B cell (primary cell): ENCODE measurements around the gene WBP1. TPM values are rescaled to one million over a fixed set of nuclear protein-coding genes. Genes with fewer than 3 reads are reported as not detected.

Source experiments
- ATAC-seq: fragments of 200-7000 bp; cut with Tn5 transposase; one replicate; pipeline ENCODE4 v1.10.0; 2021; ENCODE audit warnings: low read depth, mild to moderate bottlenecking, moderate number of reproducible peaks, moderate library complexity
- CTCF ChIA-PET: fragments of 350-600 bp; sonication (Branson Sonifier 250); formaldehyde crosslinking; loops from one replicate; lab custom pipeline; 2021; ENCODE audit warnings: antibody characterized with exemption, inconsistent platforms; lab: Charles Lee
- POLR2A ChIA-PET: fragments of 350-600 bp; sonication (Branson Sonifier 250); formaldehyde crosslinking; loops from one replicate; lab custom pipeline; 2021; ENCODE audit warnings: antibody characterized with exemption; lab: Charles Lee
- DNase-seq: peaks from one replicate; pipeline ENCODE4 v3.0.0; 2013
- H2AFZ ChIP-seq: 2 replicates; pipeline ENCODE4 v1.6.1; 2012; ENCODE audit warnings: mild to moderate bottlenecking, low read depth, low read length; ENCODE audit not compliant: insufficient read depth, poor library complexity, severe bottlenecking
- H3K27ac ChIP-seq, 2 donors: 1 replicate in 1 of 2; 2 replicates in 1 of 2; pipeline ENCODE4 v1.5.1; 2012 to 2013; ENCODE audit warnings: low read length in 2 of 2, mild to moderate bottlenecking in 2 of 2, moderate library complexity in 1 of 2
- H3K27me3 ChIP-seq, 4 experiments: fragments of 200-600 bp in 1 of 4; sonication (generic) in 1 of 4; replicated peaks in 1 of 4; 1 replicate in 2 of 4; 2 replicates in 2 of 4; pipeline versions ENCODE4 v1.6.1 to v1.7.0; 2013 to 2016; ENCODE audit warnings: low read length in 3 of 4, mild to moderate bottlenecking in 2 of 4, mixed read lengths in 1 of 4, moderate library complexity in 1 of 4; ENCODE audit not compliant: insufficient read depth in 4 of 4, control insufficient read depth in 3 of 4; ENCODE audit errors: control extremely low read depth in 1 of 4
- H3K36me3 ChIP-seq, 2 experiments: replicated peaks in 1 of 2; 1 replicate in 1 of 2; 2 replicates in 1 of 2; pipeline versions ENCODE4 v1.6.1 to v1.7.1; 2013; ENCODE audit warnings: low read length in 1 of 2; ENCODE audit not compliant: insufficient read depth in 2 of 2, control insufficient read depth in 1 of 2; ENCODE audit errors: control extremely low read depth in 1 of 2, extremely low read depth in 1 of 2
- H3K4me1 ChIP-seq, 2 donors: fragments of 200-600 bp in 1 of 2; sonication (generic) in 1 of 2; 1 replicate in 1 of 2; 2 replicates in 1 of 2; pipeline versions ENCODE4 v1.5.1 to v1.6.1; 2013 to 2017; ENCODE audit warnings: low read length in 2 of 2; ENCODE audit not compliant: control insufficient read depth in 2 of 2, insufficient read depth in 2 of 2
- H3K4me2 ChIP-seq: replicated peaks from 2 replicates; pipeline ENCODE3; 2012; ENCODE audit warnings: mild to moderate bottlenecking, low read depth, low read length; ENCODE audit not compliant: poor library complexity, severe bottlenecking
- H3K4me3 ChIP-seq, 5 experiments: fragments of 200-600 bp in 1 of 5; sonication (generic) in 1 of 5; 1 replicate in 3 of 5; 2 replicates in 2 of 5; pipeline versions ENCODE4 v1.5.1 to v1.7.0; 2011 to 2016; ENCODE audit warnings: low read length in 4 of 5, mild to moderate bottlenecking in 4 of 5, low read depth in 2 of 5, control low read depth in 1 of 5, moderate library complexity in 1 of 5; ENCODE audit not compliant: insufficient read depth in 1 of 5; ENCODE audit errors: control extremely low read depth in 1 of 5, extremely low read depth in 1 of 5
- H3K79me2 ChIP-seq: fragments of 200-600 bp; sonication (generic); one replicate; pipeline ENCODE4 v1.6.0; 2016; ENCODE audit warnings: low read length; ENCODE audit not compliant: control insufficient read depth, insufficient read depth
- H3K9ac ChIP-seq: fragments of 200-600 bp; sonication (generic); 2 replicates; pipeline ENCODE4 v1.6.1; 2017; ENCODE audit warnings: mild to moderate bottlenecking, low read length, moderate library complexity
- H3K9me3 ChIP-seq, 3 donors: one replicate each; pipeline versions ENCODE4 v1.6.1 to v1.7.1; 2013; ENCODE audit warnings: low read length in 2 of 3; ENCODE audit not compliant: control insufficient read depth in 2 of 3, insufficient read depth in 1 of 3; ENCODE audit errors: control extremely low read depth in 1 of 3
- H4K20me1 ChIP-seq: 2 replicates; pipeline ENCODE4 v1.6.0; 2012; ENCODE audit warnings: mild to moderate bottlenecking, low read length; ENCODE audit not compliant: insufficient read depth, control insufficient read depth, poor library complexity, severe bottlenecking
- H3K27ac Mint-ChIP-seq: one replicate; pipeline ENCODE4 v1.8.0; 2021; ENCODE audit warnings: mixed read lengths
- H3K27me3 Mint-ChIP-seq: one replicate; pipeline ENCODE4 v1.8.0; 2021; ENCODE audit warnings: mixed read lengths
- H3K4me1 Mint-ChIP-seq: one replicate; pipeline ENCODE4 v1.8.0; 2021; ENCODE audit warnings: mixed read lengths
- H3K4me3 Mint-ChIP-seq: one replicate; pipeline ENCODE4 v1.8.0; 2021; ENCODE audit warnings: mixed read lengths
- H3K9me3 Mint-ChIP-seq: one replicate; pipeline ENCODE4 v1.8.0; 2022; ENCODE audit warnings: mixed read lengths; ENCODE audit not compliant: insufficient read depth
- CTCF ChIP-seq: fragments of 200-600 bp; IDR thresholded peaks from one replicate; pipeline ENCODE4 v1.8.0; 2022; ENCODE audit warnings: antibody characterized with exemption, mild to moderate bottlenecking
- EZH2 ChIP-seq: IDR thresholded peaks from 2 replicates; pipeline ENCODE4 v1.6.1; 2012; ENCODE audit warnings: borderline replicate concordance, low read depth, mild to moderate bottlenecking, moderate library complexity, low read length; ENCODE audit not compliant: insufficient read depth, poor library complexity, severe bottlenecking
- WGBS: methylation state at CpG from one replicate; pipeline ENCODE4 v1.1.5; 2013; ENCODE audit warnings: missing lambda C conversion rate; ENCODE audit not compliant: insufficient coverage; 5-methylcytosine and 5-hydroxymethylcytosine counted together
- intact Hi-C: fragments of 100-400 bp; cut with micrococcal nuclease; formaldehyde crosslinking; loops from one replicate; pipeline ENCODE4 v1.10.0; 2022
- polyA plus RNA-seq: library from polyadenylated mRNA; depleted of rRNA; stranded (reverse); fragments of >200 nt; gene quantifications from 2 replicates; pipeline ENCODE4 v1.2.3, GENCODE V29; 2012
- total RNA-seq, 2 donors: library from RNA; stranded (reverse); fragments of 120-200 nt in 1 of 2; gene quantifications; 1 replicate in 1 of 2; 2 replicates in 1 of 2; pipeline versions ENCODE4 v1.2.3 to v1.2.4, GENCODE V29; 2013 to 2022

Gene WBP1
- total and polyA plus RNA-seq, 2 donors (not counting 1 experiment from before 2014, with no cell fraction given): 98.4 to 207 TPM

- Histone ChIP-seq H3K9ac (no peak overlapping the region), H3K36me3 (peaks cover 0 to 6% of the 10 kb centered on the region in 2 experiments)
Measured at GRCh38 chr2:74429487-74430451, 28.5 kb upstream of the WBP1 start.

More at GRCh38 chr2:74429487-74430451, 28.5 kb upstream of the WBP1 start:
- no peaks in the 10 kb centered on the region for H4K20me1 ChIP-seq
- ATAC-seq: no peak
- no peak overlapping the region for H3K4me2 ChIP-seq
- ChIA-PET CTCF (interaction anchor here (0.9 kb wide), 1 partner anchor 38 kb away, joined by 3 read pairs; no protein-coding TSS in a partner anchor), POLR2A (interaction anchor here (1.3 kb wide), 1 partner anchor 9 kb away, joined by 3 read pairs; the partner anchor contains the start of genes C2orf81 and WDR54)
- H3K27me3 Mint-ChIP-seq: no peaks in the 10 kb centered on the region
- H3K4me1 Mint-ChIP-seq: no peaks in the 10 kb centered on the region
- no peaks in the 10 kb centered on the region for H3K9me3 Mint-ChIP-seq
- no peaks in the 10 kb centered on the region for H3K27me3 ChIP-seq
- H3K4me3 Mint-ChIP-seq: no peak overlapping the region
- H3K9me3 ChIP-seq: no peaks in the 10 kb centered on the region
- TF ChIP-seq CTCF: no peak
- no peak for TF ChIP-seq EZH2
- no peak overlapping the region for H3K27ac Mint-ChIP-seq
- H3K4me1 ChIP-seq: no peaks in the 10 kb centered on the region
- H3K4me3 ChIP-seq: no peak overlapping the region
- DNase-seq: no peak
- intact Hi-C loops: no loop called here
- H3K27ac ChIP-seq: no peak overlapping the region
- 95% methylated on average over 12 of the region's 18 CpGs for WGBS
- H3K79me2 ChIP-seq: no peaks in the 10 kb centered on the region
- H2AFZ ChIP-seq: no peak overlapping the region
